ENCODE results near the gene XRN1.
"Not testable (repeated sequence)": the region's sequence is repeated elsewhere in the genome, so short reads cannot be mapped to it uniquely, and the experiment has no call there.

DNA sequence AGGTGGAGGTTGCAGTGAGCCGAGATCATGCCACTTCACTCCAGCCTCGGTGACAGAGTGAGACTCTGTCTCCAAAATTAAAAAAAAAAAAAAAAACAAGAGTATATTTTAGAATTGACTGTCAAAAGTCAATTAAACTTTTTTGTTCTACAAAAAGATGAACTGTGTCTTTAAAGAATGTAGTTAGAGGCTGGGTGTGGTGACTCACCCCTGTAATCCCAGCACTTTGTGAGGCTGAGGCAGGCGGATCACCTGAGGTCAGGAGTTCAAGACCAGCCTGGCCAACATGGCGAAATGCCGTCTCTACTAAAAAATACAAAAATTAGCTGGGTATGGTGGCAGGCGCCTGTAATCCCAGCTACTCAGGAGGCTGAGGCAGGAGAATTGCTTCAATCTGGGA lies 78.3 kb downstream of the XRN1 start:
- TF ChIP-seq, protein P1, sequence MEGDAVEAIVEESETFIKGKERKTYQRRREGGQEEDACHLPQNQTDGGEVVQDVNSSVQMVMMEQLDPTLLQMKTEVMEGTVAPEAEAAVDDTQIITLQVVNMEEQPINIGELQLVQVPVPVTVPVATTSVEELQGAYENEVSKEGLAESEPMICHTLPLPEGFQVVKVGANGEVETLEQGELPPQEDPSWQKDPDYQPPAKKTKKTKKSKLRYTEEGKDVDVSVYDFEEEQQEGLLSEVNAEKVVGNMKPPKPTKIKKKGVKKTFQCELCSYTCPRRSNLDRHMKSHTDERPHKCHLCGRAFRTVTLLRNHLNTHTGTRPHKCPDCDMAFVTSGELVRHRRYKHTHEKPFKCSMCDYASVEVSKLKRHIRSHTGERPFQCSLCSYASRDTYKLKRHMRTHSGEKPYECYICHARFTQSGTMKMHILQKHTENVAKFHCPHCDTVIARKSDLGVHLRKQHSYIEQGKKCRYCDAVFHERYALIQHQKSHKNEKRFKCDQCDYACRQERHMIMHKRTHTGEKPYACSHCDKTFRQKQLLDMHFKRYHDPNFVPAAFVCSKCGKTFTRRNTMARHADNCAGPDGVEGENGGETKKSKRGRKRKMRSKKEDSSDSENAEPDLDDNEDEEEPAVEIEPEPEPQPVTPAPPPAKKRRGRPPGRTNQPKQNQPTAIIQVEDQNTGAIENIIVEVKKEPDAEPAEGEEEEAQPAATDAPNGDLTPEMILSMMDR (conservative IDR thresholded peaks at IDR 0.05; ENCODE audit: low read depth, low read length), result not testable (repeated sequence)
- TF ChIP-seq EZH2 (IDR thresholded peaks at IDR 0.05; ENCODE audit: low read length, unreplicated experiment), result not testable (repeated sequence)

Measured in PC-3 (cell line).